HCT116 (cell line): ENCODE results near the gene KDM7A. TPM values are rescaled to one million over a fixed set of nuclear protein-coding genes. Genes with fewer than 3 reads are reported as not detected.
A peak's percentile ranks its signal among the peaks of the same experiment; 100 is the strongest.

Experiments
- ATAC-seq: fragments of 200-7000 bp; cut with Tn5 transposase; 2 replicates; pipeline ENCODE4 v1.9.1; 2020; ENCODE audit warnings: mild to moderate bottlenecking, moderate library complexity
- BruUV-seq: library from RNA; stranded (reverse); fragments of 400-500 nt; replicated peaks from 2 replicates; lab custom pipeline; 2021; lab: Mats Ljungman, UMichigan
- CTCF ChIA-PET: fragments of 300-600 bp; sonication (Branson Sonifier 250); formaldehyde crosslinking; loops from one replicate; lab custom pipeline; 2021; ENCODE audit warnings: antibody characterized with exemption; lab: Charles Lee
- POLR2A ChIA-PET: fragments of 300-600, 350-600 bp; sonication (Branson Sonifier 250); formaldehyde crosslinking; loops from one replicate; lab custom pipeline; 2021; ENCODE audit warnings: antibody characterized with exemption; lab: Charles Lee
- RAD21 ChIA-PET, 2 experiments: fragments of 300-600 bp; sonication (Branson Sonifier 250); formaldehyde crosslinking; loops; one replicate each; lab custom pipeline; 2023; ENCODE audit warnings: low total read pairs in 2 of 2; ENCODE audit not compliant: uncharacterized antibody in 2 of 2, unreplicated experiment in 2 of 2, low non-redundant PET in 1 of 2; lab: Charles Lee
- DNase-seq: peaks from one replicate; pipeline ENCODE4 v3.0.0-alpha.2; 2010; ENCODE audit warnings: low read depth, low spot score
- H2AFZ ChIP-seq: fragments of 200-600 bp; shearing (Covaris generic), sonication (generic); 2 replicates; pipeline ENCODE4 v1.6.1; 2017; ENCODE audit warnings: low read depth, mixed run types, mixed read lengths, antibody characterized with exemption, low read length; ENCODE audit not compliant: poor library complexity, severe bottlenecking
- H3K27ac ChIP-seq: 2 replicates; pipeline ENCODE4 v1.5.1; 2012; ENCODE audit warnings: low read depth, low read length
- H3K27me3 ChIP-seq: fragments of 200-600 bp; sonication (generic); 2 replicates; pipeline ENCODE4 v1.6.1; 2016; ENCODE audit warnings: mixed run types, low read length, mixed read lengths; ENCODE audit not compliant: insufficient read depth
- H3K36me3 ChIP-seq, 2 experiments: fragments of 200-500 bp in 1 of 2; fragments of 200-600 bp in 1 of 2; sonication (Bioruptor generic) in 1 of 2; sonication (generic) in 1 of 2; 2 replicates each; pipeline versions ENCODE4 v1.5.1 to v1.6.1; 2014 to 2016; ENCODE audit warnings: low read length in 2 of 2, inconsistent platforms in 1 of 2, mixed read lengths in 1 of 2, mixed run types in 1 of 2; ENCODE audit not compliant: insufficient read depth in 2 of 2, control insufficient read depth in 1 of 2
- H3K4me1 ChIP-seq, 2 experiments: fragments of 200-600 bp in 1 of 2; sonication (generic) in 1 of 2; 2 replicates each; pipeline versions ENCODE4 v1.5.1 to v1.6.1; 2012 to 2017; ENCODE audit warnings: low read length in 2 of 2, inconsistent platforms in 1 of 2, mild to moderate bottlenecking in 1 of 2, mixed read lengths in 1 of 2, mixed run types in 1 of 2, moderate library complexity in 1 of 2; ENCODE audit not compliant: insufficient read depth in 2 of 2, control insufficient read depth in 1 of 2
- H3K4me2 ChIP-seq: fragments of 200-600 bp; sonication (generic); 2 replicates; pipeline ENCODE4 v1.6.1; 2017; ENCODE audit warnings: mixed run types, low read length, mixed read lengths
- H3K4me3 ChIP-seq, 2 experiments: fragments of 200-600 bp in 1 of 2; sonication (generic) in 1 of 2; replicated peaks in 1 of 2; 2 replicates each; pipeline ENCODE4 v1.5.1; 2011 to 2016; ENCODE audit warnings: low read length in 2 of 2, control low read depth in 1 of 2, low read depth in 1 of 2, mild to moderate bottlenecking in 1 of 2, mixed read lengths in 1 of 2, mixed run types in 1 of 2
- H3K79me2 ChIP-seq: fragments of 200-600 bp; sonication (generic); 2 replicates; pipeline ENCODE4 v1.6.1; 2017; ENCODE audit warnings: mild to moderate bottlenecking, mixed run types, low read length, moderate library complexity, mixed read lengths; ENCODE audit not compliant: insufficient read depth
- H3K9ac ChIP-seq: fragments of 200-600 bp; sonication (generic); 2 replicates; pipeline ENCODE4 v1.6.1; 2016; ENCODE audit warnings: low read length, mixed read lengths
- H3K9me2 ChIP-seq: fragments of 200-600 bp; sonication (generic), shearing (Covaris generic); 2 replicates; pipeline ENCODE4 v1.6.1; 2017; ENCODE audit warnings: mixed run types, mild to moderate bottlenecking, moderate library complexity; ENCODE audit not compliant: insufficient read depth
- H3K9me3 ChIP-seq, 2 experiments: fragments of 200-500 bp in 1 of 2; fragments of 200-600 bp in 1 of 2; sonication (Bioruptor generic) in 1 of 2; sonication (generic) in 1 of 2; 2 replicates each; pipeline ENCODE4 v1.6.1; 2014 to 2017; ENCODE audit warnings: low read length in 2 of 2, mixed read lengths in 2 of 2, inconsistent platforms in 1 of 2, low read depth in 1 of 2, mild to moderate bottlenecking in 1 of 2, mixed run types in 1 of 2, moderate library complexity in 1 of 2; ENCODE audit not compliant: control insufficient read depth in 1 of 2, insufficient read depth in 1 of 2
- H4K20me1 ChIP-seq: fragments of 200-600 bp; sonication (generic), shearing (Covaris generic); 2 replicates; pipeline ENCODE4 v1.6.1; 2017; ENCODE audit warnings: mixed run types, mild to moderate bottlenecking, moderate library complexity; ENCODE audit not compliant: insufficient read depth
- CBX3 ChIP-seq: IDR thresholded peaks from 2 replicates; pipeline ENCODE4 v1.6.1; 2012; ENCODE audit warnings: low read depth
- CEBPB ChIP-seq: IDR thresholded peaks from 2 replicates; pipeline ENCODE4 v1.6.1; 2012; ENCODE audit warnings: low read depth
- EGR1 ChIP-seq: IDR thresholded peaks from 2 replicates; pipeline ENCODE4 v1.6.1; 2012; ENCODE audit warnings: low read depth
- ELF1 ChIP-seq: IDR thresholded peaks from 2 replicates; pipeline ENCODE4 v1.6.1; 2012; ENCODE audit warnings: low read depth, borderline replicate concordance
- EZH2 ChIP-seq: fragments of 200-600 bp; sonication (generic); IDR thresholded peaks from 2 replicates; pipeline ENCODE4 v1.6.1; 2017; ENCODE audit warnings: antibody characterized with exemption, mixed run types
- EZH2phosphoT487 ChIP-seq: fragments of 200-600 bp; IDR thresholded peaks from 2 replicates; pipeline ENCODE4 v1.6.1; 2018; ENCODE audit warnings: antibody characterized with exemption, borderline replicate concordance
- FOSL1 ChIP-seq: IDR thresholded peaks from 2 replicates; pipeline ENCODE4 v1.6.1; 2012; ENCODE audit warnings: low read depth
- MAX ChIP-seq: IDR thresholded peaks from 2 replicates; pipeline ENCODE4 v1.6.1; 2012
- POLR2A ChIP-seq: IDR thresholded peaks from 2 replicates; pipeline ENCODE4 v1.7.0; 2011; ENCODE audit warnings: borderline replicate concordance; ENCODE audit not compliant: insufficient read depth, insufficient read length; ENCODE audit errors: extremely low read depth
- POLR2AphosphoS5 ChIP-seq: IDR thresholded peaks from 2 replicates; pipeline ENCODE4 v1.6.1; 2011; ENCODE audit warnings: mild to moderate bottlenecking, low read depth, low read length, moderate library complexity
- RAD21 ChIP-seq: IDR thresholded peaks from 2 replicates; pipeline ENCODE4 v1.6.1; 2012; ENCODE audit warnings: low read depth, mild to moderate bottlenecking
- REST ChIP-seq: IDR thresholded peaks from 2 replicates; pipeline ENCODE4 v1.6.1; 2012; ENCODE audit warnings: low read depth
- SP1 ChIP-seq: IDR thresholded peaks from 2 replicates; pipeline ENCODE4 v1.6.1; 2012; ENCODE audit warnings: low read depth
- TCF7L2 ChIP-seq: IDR thresholded peaks from 2 replicates; pipeline ENCODE4 v1.7.0; 2011; ENCODE audit warnings: borderline replicate concordance, inconsistent platforms; ENCODE audit not compliant: insufficient read depth, insufficient read length; ENCODE audit errors: extremely low read depth
- YY1 ChIP-seq: IDR thresholded peaks from 2 replicates; pipeline ENCODE4 v1.6.1; 2011; ENCODE audit warnings: low read length, low read depth, moderate library complexity, mild to moderate bottlenecking; ENCODE audit not compliant: insufficient replicate concordance; ENCODE audit errors: extremely low read depth
- ZFX ChIP-seq: fragments of 450-650 bp; IDR thresholded peaks from 2 replicates; pipeline ENCODE4 v1.6.1; 2017
- ZNF274 ChIP-seq: fragments of 200-500 bp; sonication (Bioruptor generic); IDR thresholded peaks from 2 replicates; pipeline ENCODE4 v1.6.1; 2014; ENCODE audit warnings: mild to moderate bottlenecking, low read depth, low read length, inconsistent platforms
- intact Hi-C: fragments of 100-400 bp; cut with micrococcal nuclease; formaldehyde crosslinking; loops from 2 replicates; pipeline ENCODE4 v1.10.0; 2022
- total RNA-seq: library from RNA; stranded (reverse); gene quantifications from one replicate; pipeline ENCODE4 v1.2.1, GENCODE V29; 2021; ENCODE audit not compliant: unreplicated experiment

KDM7A gene
- total RNA-seq, 1 experiment from 2014 or later, result 11.6 TPM

GRCh38 chr7:140176122-140176701 is 571 bp downstream of the KDM7A start (continued):
- TF ChIP-seq ZFX (no peak), REST (no peak)

DNA sequence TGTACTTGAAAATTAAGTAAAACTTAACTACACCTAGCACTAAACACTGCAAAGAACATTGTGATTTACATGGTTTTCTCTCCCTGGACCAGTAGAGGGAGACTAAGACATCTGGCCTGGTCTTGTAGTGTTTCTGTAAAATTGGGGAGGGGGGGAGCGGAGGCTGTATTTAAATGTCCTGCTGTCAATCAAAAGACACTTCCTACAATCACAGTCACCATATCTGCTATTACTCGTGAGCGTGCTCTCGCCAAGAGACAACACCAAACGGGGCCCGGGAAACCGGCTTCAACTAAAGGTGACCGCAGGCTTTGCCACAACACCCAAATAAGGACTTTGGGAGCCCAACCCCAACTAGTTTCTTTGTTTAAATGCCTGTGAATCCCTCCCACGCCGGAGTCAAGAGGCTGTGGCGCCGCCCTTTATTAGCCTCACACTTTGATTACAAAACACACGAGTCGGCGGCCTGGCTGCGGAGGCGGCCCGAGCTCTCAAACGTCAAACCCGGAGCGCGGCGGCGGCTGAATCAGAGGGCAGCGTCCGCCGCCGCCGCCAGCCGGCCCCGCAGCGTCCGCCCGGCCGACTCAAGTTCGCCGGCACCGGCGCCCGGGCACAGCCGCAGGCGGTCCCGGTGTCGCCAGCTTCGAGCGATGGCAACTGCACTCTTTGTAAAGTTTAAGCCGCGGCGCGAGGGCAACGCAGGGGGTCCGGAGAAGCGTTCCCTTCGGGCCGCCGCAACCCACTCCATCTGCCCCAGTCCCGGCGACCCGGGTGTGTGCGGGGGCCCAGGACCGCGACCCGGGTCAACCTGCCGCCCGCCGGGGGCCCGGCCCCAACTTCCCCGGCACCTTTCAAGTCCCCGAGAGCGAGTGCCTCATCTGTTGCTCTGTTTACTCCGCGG is 1.3 kb downstream of the KDM7A start:
- peak overlapping the region; percentile 48 for H3K9ac ChIP-seq
- H4K20me1 ChIP-seq, result no peaks in the 10 kb centered on the region; the same call in 1 of the 2 replicates
- CTCF ChIA-PET, result interaction anchor here (1.2 kb wide), 1 partner anchor 10 kb away, joined by 4 read pairs; no protein-coding TSS in a partner anchor
- H3K9me3 ChIP-seq, result no peaks in the 10 kb centered on the region
- RAD21 ChIA-PET, result interaction anchor here in 1 of 2 experiments (0.7 kb wide), 1 partner anchor 177 kb away, joined by 3 read pairs; no protein-coding TSS in a partner anchor
- peaks cover 6 to 12% of the 10 kb centered on the region in 2 experiments; a peak in 3 of 4 replicates for H3K4me1 ChIP-seq
- H3K79me2 ChIP-seq, result no peaks in the 10 kb centered on the region
- H3K9me2 ChIP-seq, result no peaks in the 10 kb centered on the region
- peak overlapping the region; percentile 51 for H2AFZ ChIP-seq
- H3K27ac ChIP-seq, result peak overlapping the region; percentile 78
- ATAC-seq, result peak; percentile 59
- no peaks in the 10 kb centered on the region for H3K36me3 ChIP-seq
- H3K4me3 ChIP-seq, result peak overlapping the region; percentile 55 to 73
- peak; percentile 91 for DNase-seq
- H3K27me3 ChIP-seq, result no peaks in the 10 kb centered on the region
- no TSS peak for BruUV-seq
- POLR2A ChIA-PET, result interaction anchor here (1.0 kb wide), 1 partner anchor 10 kb away, joined by 3 read pairs; no protein-coding TSS in a partner anchor
- intact Hi-C loops, result loop anchor here (1.0 to 10.0 kb wide), 6 partner anchors 113 to 317 kb away; partner anchors contain the start of genes MKRN1, PARP12 and RAB19
- peak overlapping the region; percentile 82 for H3K4me2 ChIP-seq
- peak; percentile 86 for TF ChIP-seq CEBPB
- no peak; the same call in 1 of the 2 replicates for TF ChIP-seq FOSL1
- no peak for TF ChIP-seq ZNF274
- no peak for TF ChIP-seq EZH2phosphoT487
- no peak for TF ChIP-seq POLR2A
- peak; percentile 71 for TF ChIP-seq POLR2AphosphoS5
- no peak for TF ChIP-seq CBX3
- no peak for TF ChIP-seq YY1
- TF ChIP-seq SP1, result peak; percentile 67
- no peak for TF ChIP-seq EZH2
- peak; percentile 84 for TF ChIP-seq MAX
- no peak; the same call in 1 of the 2 replicates for TF ChIP-seq ELF1
- TF ChIP-seq EGR1, result peak; percentile 96
- TF ChIP-seq TCF7L2, result peak; percentile 86
- TF ChIP-seq RAD21, result peak; percentile 87
